Measurements from ENCODE around the gene PHLPP1. TPM values are rescaled to one million over a fixed set of nuclear protein-coding genes. Genes with fewer than 3 reads are reported as not detected.

PHLPP1 gene
- total and polyA plus RNA-seq, 2 of the 13 experiments (the other 11 are each of a cell fraction or from before 2014, with no cell fraction given): 9.8 to 18.5 TPM

DNA sequence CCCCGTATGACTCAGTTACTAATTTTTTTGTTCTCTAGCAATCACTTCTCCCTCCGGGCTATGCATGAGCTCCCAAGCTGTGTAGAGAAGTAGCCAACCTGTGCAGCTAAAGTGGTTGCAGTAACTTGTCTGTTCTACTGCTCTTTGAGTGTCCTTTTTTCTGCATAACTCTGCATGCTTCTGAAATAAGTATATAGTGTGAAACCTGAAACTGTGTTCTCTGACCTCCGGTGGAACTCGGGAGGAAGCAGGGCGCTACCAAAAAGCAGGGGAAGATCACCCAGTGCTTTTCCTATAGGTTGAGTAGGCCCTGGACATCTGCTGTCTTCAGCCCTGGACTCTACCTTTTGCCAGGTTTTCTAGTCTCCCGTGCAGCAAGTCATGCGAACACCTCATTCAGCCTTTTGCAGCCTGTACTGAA is 47.8 kb downstream of the PHLPP1 start (continued):
- TF ChIP-seq CENPT (CRISPR knock-in tag; IDR thresholded peaks at IDR 0.05; ENCODE audit: low read depth): no peak
- peak; percentile 87 for TF ChIP-seq PRDM15 (CRISPR knock-in tag; IDR thresholded peaks at IDR 0.05)

DNA sequence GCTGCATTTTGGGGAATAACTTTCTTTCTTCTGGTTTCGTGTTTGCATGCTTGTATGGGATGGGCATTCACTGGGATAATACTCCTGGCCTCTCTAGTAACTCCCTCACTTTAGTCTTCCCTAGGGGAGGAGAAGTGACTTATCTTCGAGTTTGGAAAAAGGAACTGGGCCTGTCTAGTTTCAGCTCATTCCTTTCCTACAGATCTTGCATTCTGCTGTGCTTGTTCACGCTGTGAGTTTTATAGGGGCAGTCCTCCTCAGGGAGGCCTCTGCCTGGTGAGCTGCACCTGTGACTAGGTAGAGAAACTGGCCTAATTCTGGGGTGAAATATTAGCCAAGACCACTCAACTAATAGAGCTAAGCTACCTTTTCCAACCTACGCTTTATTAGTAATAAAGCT is 50.9 kb downstream of the PHLPP1 start:
- ATAC-seq (no peak), FAIRE-seq (no peak), DNase-seq (ENCODE audit: low spot score) (no peak)
- Histone ChIP-seq H3K79me2 (ENCODE audit: insufficient read depth, low read length) (peaks cover 83% of the 10 kb centered on the region), H3K36me3 (replicated peaks in 1 of 2; ENCODE audit: control insufficient read depth in 1 of 2, insufficient read depth in 2 of 2, low read length in 2 of 2) (no peaks in the 10 kb centered on the region), H3K27ac (ENCODE audit: extremely low read length, insufficient read depth, low read length) (no peak overlapping the region), H3K9me3 (ENCODE audit: low read length) (no peaks in the 10 kb centered on the region), H3K9ac (ENCODE audit: insufficient read depth, low read depth, low read length) (no peak overlapping the region), H3K4me2 (ENCODE audit: low read depth, low read length) (no peak overlapping the region), H4K20me1 (ENCODE audit: insufficient read depth, low read length) (no peaks in the 10 kb centered on the region), H3K4me3 (replicated peaks in 1 of 3; ENCODE audit: insufficient read depth in 1 of 3, low read depth in 2 of 3, low read length in 3 of 3) (no peak overlapping the region), H3K4me1 (ENCODE audit: insufficient read depth, low read length) (peaks cover 58% of the 10 kb centered on the region), H3K27me3 (ENCODE audit: control insufficient read depth in 1 of 2, insufficient read depth in 2 of 2, low read length in 2 of 2) (no peaks in the 10 kb centered on the region), H2AFZ (ENCODE audit: low read length) (no peak overlapping the region)
- intact Hi-C loops (cut with micrococcal nuclease; ENCODE audit: unreplicated experiment) (no loop called here), in situ Hi-C loops (cut with HindIII; ENCODE audit: extremely low pct_ligation_motif_present, low pct_unique_long_range_greater_than_20kb) (no loop called here)
- WGBS (ENCODE audit: low lambda C conversion rate): 87% methylated on average over 4 of the region's 4 CpGs
- POLR2A ChIA-PET: no interaction called here
- CTCF ChIA-PET (ENCODE audit: low intra/inter-chr PET ratio, low total read pairs): no interaction called here
- no TSS peak for BruUV-seq (replicated peaks)
- TF ChIP-seq RBM22 (optimal IDR thresholded peaks at IDR 0.05; ENCODE audit: low read length): no peak
- TF ChIP-seq CTCF (CRISPR knock-in tag; IDR thresholded peaks at IDR 0.05): no peak
- TF ChIP-seq ZNF883 (CRISPR knock-in tag; IDR thresholded peaks at IDR 0.05; ENCODE audit: not compliant biosample characterization): no peak
- no peak for TF ChIP-seq TAF1 (CRISPR knock-in tag; IDR thresholded peaks at IDR 0.05)
- no peak for TF ChIP-seq ZNF652 (CRISPR knock-in tag; IDR thresholded peaks at IDR 0.05; ENCODE audit: borderline replicate concordance, low read depth)
- no peak for TF ChIP-seq ZNF749 (CRISPR knock-in tag; IDR thresholded peaks at IDR 0.05; ENCODE audit: borderline replicate concordance)
- no peak for TF ChIP-seq PRDM10 (CRISPR knock-in tag; IDR thresholded peaks at IDR 0.05; ENCODE audit: low read depth)
